Naive thymus-derived CD4-positive, alpha-beta T cell (primary cell): ENCODE data around the gene POC1A. TPM values are rescaled to one million over a fixed set of nuclear protein-coding genes. Genes with fewer than 3 reads are reported as not detected.

Experiments
- ATAC-seq: fragments of 150-1000 bp; cut with Tn5 transposase; 2 replicates; pipeline ENCODE4 v1.10.0; 2021; ENCODE audit warnings: mild to moderate bottlenecking, moderate library complexity
- CTCF ChIA-PET: fragments of 350-600 bp; sonication (Branson Sonifier 250); formaldehyde crosslinking; loops from one replicate; lab custom pipeline; 2021; ENCODE audit warnings: antibody characterized with exemption; lab: Charles Lee
- POLR2A ChIA-PET: fragments of 350-600 bp; sonication (Branson Sonifier 250); formaldehyde crosslinking; loops from one replicate; lab custom pipeline; 2021; ENCODE audit warnings: antibody characterized with exemption, inconsistent platforms; lab: Charles Lee
- DNase-seq, 9 donors: peaks; one replicate each; pipeline versions ENCODE4 v3.0.0 to v3.0.0-alpha.2; 2020 to 2022; ENCODE audit warnings: mixed read lengths in 1 of 9
- H3K27ac ChIP-seq: one replicate; pipeline ENCODE4 v1.7.0; 2013; ENCODE audit warnings: mild to moderate bottlenecking, low read depth, low read length, moderate library complexity
- H3K27me3 ChIP-seq, 2 donors: one replicate each; pipeline ENCODE4 v1.7.0; 2013; ENCODE audit warnings: low read length in 2 of 2, mild to moderate bottlenecking in 2 of 2, moderate library complexity in 2 of 2; ENCODE audit not compliant: control insufficient read depth in 2 of 2, insufficient read depth in 2 of 2
- H3K36me3 ChIP-seq, 3 experiments: 1 replicate in 2 of 3; 2 replicates in 1 of 3; pipeline ENCODE4 v1.7.0; 2013; ENCODE audit warnings: low read length in 3 of 3, mild to moderate bottlenecking in 3 of 3, moderate library complexity in 1 of 3; ENCODE audit not compliant: insufficient read depth in 3 of 3, control insufficient read depth in 2 of 3
- H3K4me1 ChIP-seq, 2 donors: one replicate each; pipeline ENCODE4 v1.7.0; 2013; ENCODE audit warnings: low read length in 2 of 2, mild to moderate bottlenecking in 2 of 2, moderate library complexity in 1 of 2; ENCODE audit not compliant: control insufficient read depth in 2 of 2, insufficient read depth in 2 of 2
- H3K4me3 ChIP-seq: 2 replicates; pipeline ENCODE4 v1.7.0; 2013; ENCODE audit warnings: mild to moderate bottlenecking, low read length
- H3K9me3 ChIP-seq, 3 experiments: 1 replicate in 2 of 3; 2 replicates in 1 of 3; pipeline ENCODE4 v1.7.0; 2013; ENCODE audit warnings: low read length in 3 of 3; ENCODE audit not compliant: control insufficient read depth in 2 of 3
- H3K27ac Mint-ChIP-seq, 9 donors: one replicate each; pipeline ENCODE4 v1.8.0; 2020 to 2022; ENCODE audit warnings: mixed read lengths in 9 of 9, mild to moderate bottlenecking in 8 of 9, moderate library complexity in 5 of 9, inconsistent platforms in 2 of 9
- H3K27me3 Mint-ChIP-seq, 5 donors: one replicate each; pipeline ENCODE4 v1.8.0; 2021 to 2022; ENCODE audit warnings: mixed read lengths in 5 of 5, mild to moderate bottlenecking in 1 of 5
- H3K36me3 Mint-ChIP-seq, 5 donors: one replicate each; pipeline ENCODE4 v1.8.0; 2020 to 2022; ENCODE audit warnings: mixed read lengths in 5 of 5, mild to moderate bottlenecking in 3 of 5, inconsistent platforms in 1 of 5
- H3K4me1 Mint-ChIP-seq, 7 donors: one replicate each; pipeline ENCODE4 v1.8.0; 2020 to 2022; ENCODE audit warnings: mixed read lengths in 7 of 7, mild to moderate bottlenecking in 3 of 7, inconsistent platforms in 1 of 7
- H3K4me3 Mint-ChIP-seq, 10 donors: one replicate each; pipeline ENCODE4 v1.8.0; 2020 to 2022; ENCODE audit warnings: mild to moderate bottlenecking in 10 of 10, mixed read lengths in 10 of 10, moderate library complexity in 6 of 10, inconsistent platforms in 2 of 10
- H3K9me3 Mint-ChIP-seq, 11 donors: one replicate each; pipeline ENCODE4 v1.8.0; 2020 to 2022; ENCODE audit warnings: mixed read lengths in 11 of 11, mild to moderate bottlenecking in 4 of 11, inconsistent platforms in 1 of 11, moderate library complexity in 1 of 11
- intact Hi-C, 2 donors: fragments of 100-400 bp; cut with micrococcal nuclease; formaldehyde crosslinking; loops; one replicate each; pipeline ENCODE4 v1.15.1; 2023
- polyA plus RNA-seq, 2 donors: library from polyadenylated mRNA; unstranded; fragments of 300-500 nt; fragmentation: Illumina TruSeq; gene quantifications; one replicate each; pipeline ENCODE4 v1.2.3, GENCODE V29; 2021
- total RNA-seq, 6 experiments: library from RNA in 5 of 6; stranded (reverse) in 5 of 6; gene quantifications; 1 replicate in 5 of 6; 2 replicates in 1 of 6; pipeline ENCODE4 v1.2.3 and lab custom pipeline; 2021 to 2026

The POC1A gene
- total and polyA plus RNA-seq, 7 experiments from 2014 or later: 0.58 to 19.7 (median 1.3) TPM

- H3K27ac Mint-ChIP-seq: peak overlapping the region in 8 of 9 donors; percentile 82 to 99 (median 90)
- H3K36me3 Mint-ChIP-seq: peaks cover 0 to 24% (median 5%) of the 10 kb centered on the region in 5 donors
- peaks cover 0 to 3% (median 0%) of the 10 kb centered on the region in 11 donors for H3K9me3 Mint-ChIP-seq
- H3K27me3 ChIP-seq: no peaks in the 10 kb centered on the region
- peaks cover 34 to 52% (median 40%) of the 10 kb centered on the region in 7 donors for H3K4me1 Mint-ChIP-seq
- peak overlapping the region; percentile 80 for H3K27ac ChIP-seq
- ChIA-PET CTCF (interaction anchor here (0.9 to 6.4 kb wide), 6 partner anchors 19 to 89 kb away, joined by 3 to 70 read pairs (median 6); no protein-coding TSS in a partner anchor), POLR2A (interaction anchor here (0.6 to 5.2 kb wide), 15 partner anchors 8 to 556 kb away, joined by 3 to 33 read pairs (median 4); partner anchors contain the start of genes ABHD14A, ABHD14B, ALAS1 and DCAF1)
- peaks cover 0 to 4% (median 0%) of the 10 kb centered on the region in 5 donors for H3K27me3 Mint-ChIP-seq
- peak overlapping the region; percentile 87 to 97 (median 92) for H3K4me3 Mint-ChIP-seq
- peaks cover 48 to 49% of the 10 kb centered on the region in 2 donors for H3K4me1 ChIP-seq
- ATAC-seq (no peak), DNase-seq (peak; percentile 35 to 59 (median 55))
- intact Hi-C loops: loop anchor here (2.0 to 10.0 kb wide), 20 partner anchors 89 to 1819 kb away; partner anchors contain the start of genes GNAI2 (in 2 of the 2), TEX264 (in 2 of the 2), WDR82 (in 2 of the 2) and ALAS1 (in 1 of the 2)
- H3K9me3 ChIP-seq: no peaks in the 10 kb centered on the region
- peaks cover 0 to 11% (median 5%) of the 10 kb centered on the region in 3 experiments for H3K36me3 ChIP-seq
- peak overlapping the region; percentile 77 for H3K4me3 ChIP-seq
Measured at GRCh38 chr3:52055537-52056351, 98.5 kb downstream of the POC1A start.

GRCh38 chr3:52054661-52055511 lies 99.3 kb downstream of the POC1A start:
- Histone ChIP-seq H3K4me3 (peak overlapping the region; percentile 77), H3K9me3 (no peaks in the 10 kb centered on the region), H3K36me3 (peaks cover 3 to 19% (median 9%) of the 10 kb centered on the region in 3 experiments), H3K27ac (peak overlapping the region; percentile 80), H3K4me1 (peaks cover 57% of the 10 kb centered on the region in 2 donors), H3K27me3 (no peaks in the 10 kb centered on the region)
- intact Hi-C loops: loop anchor here (5.0 to 10.0 kb wide), 10 partner anchors 67 to 1818 kb away; partner anchors contain the start of genes ALAS1 (in 1 of the 2), CISH (in 1 of the 2), GLT8D1 (in 1 of the 2) and GNAI2 (in 1 of the 2)
- ChIA-PET POLR2A (interaction anchor here (0.9 to 5.2 kb wide), 8 partner anchors 11 to 555 kb away, joined by 3 to 33 read pairs (median 5); partner anchors contain the start of genes DCAF1, PARP3 and RPL29), CTCF (interaction anchor here (0.5 to 6.4 kb wide), 9 partner anchors 10 to 113 kb away, joined by 3 to 70 read pairs (median 4); partner anchors contain the start of genes PARP3 and RRP9)
- Mint-ChIP-seq H3K27ac (peak overlapping the region; percentile 65 to 99 (median 93)), H3K4me3 (peak overlapping the region; percentile 87 to 97 (median 92)), H3K36me3 (peaks cover 0 to 24% (median 5%) of the 10 kb centered on the region in 5 donors), H3K4me1 (peaks cover 38 to 60% (median 45%) of the 10 kb centered on the region in 7 donors), H3K27me3 (peaks cover 0 to 4% (median 0%) of the 10 kb centered on the region in 5 donors), H3K9me3 (peaks cover 0 to 3% (median 0%) of the 10 kb centered on the region in 11 donors)
- ATAC-seq (no peak), DNase-seq (peak in 4 of 9 donors; percentile 17 to 42 (median 20))

GRCh38 chr3:52053307-52054304 lies 100.6 kb downstream of the POC1A start:
- DNase-seq: peak in 7 of 9 donors; percentile 24 to 41 (median 31)
- peaks cover 0 to 4% (median 0%) of the 10 kb centered on the region in 5 donors for H3K27me3 Mint-ChIP-seq
- POLR2A ChIA-PET: interaction anchor here (0.6 to 5.2 kb wide), 15 partner anchors 10 to 188 kb away, joined by 3 to 33 read pairs (median 4); partner anchors contain the start of genes ABHD14B, PARP3 and RPL29
- H3K4me3 ChIP-seq: peak overlapping the region; percentile 77
- peak overlapping the region; percentile 87 to 97 (median 92) for H3K4me3 Mint-ChIP-seq
- peak overlapping the region; percentile 90 to 99 (median 93) for H3K27ac Mint-ChIP-seq
- H3K4me1 ChIP-seq: peaks cover 67% of the 10 kb centered on the region in 2 donors
- H3K36me3 ChIP-seq: peaks cover 13 to 32% (median 14%) of the 10 kb centered on the region in 3 experiments
- H3K9me3 ChIP-seq: no peaks in the 10 kb centered on the region
- H3K36me3 Mint-ChIP-seq: peaks cover 0 to 30% (median 15%) of the 10 kb centered on the region in 5 donors
- CTCF ChIA-PET: interaction anchor here (0.5 to 6.4 kb wide), 11 partner anchors 9 to 111 kb away, joined by 3 to 70 read pairs (median 5); partner anchors contain the start of genes PARP3 and RRP9
- H3K27ac ChIP-seq: peak overlapping the region; percentile 80
- no peaks in the 10 kb centered on the region for H3K27me3 ChIP-seq
- H3K9me3 Mint-ChIP-seq: peaks cover 0 to 3% (median 0%) of the 10 kb centered on the region in 11 donors
- peaks cover 43 to 73% (median 51%) of the 10 kb centered on the region in 7 donors for H3K4me1 Mint-ChIP-seq
- ATAC-seq: no peak
- intact Hi-C loops: loop anchor here (2.0 to 10.0 kb wide), 6 partner anchors 17 to 1759 kb away; partner anchors contain the start of genes CISH (in 1 of the 2), GLT8D1 (in 1 of the 2), HYAL3 (in 1 of the 2) and IFRD2 (in 1 of the 2)

GRCh38 chr3:52052831-52053306 lies 101.4 kb downstream of the POC1A start:
- peaks cover 65 to 72% of the 10 kb centered on the region in 2 donors for H3K4me1 ChIP-seq
- peak overlapping the region; percentile 77 for H3K4me3 ChIP-seq
- H3K27ac ChIP-seq: peak overlapping the region; percentile 80
- Mint-ChIP-seq H3K4me1 (peaks cover 48 to 76% (median 56%) of the 10 kb centered on the region in 7 donors), H3K9me3 (peaks cover 0 to 3% (median 0%) of the 10 kb centered on the region in 11 donors), H3K4me3 (peak overlapping the region; percentile 87 to 97 (median 92)), H3K36me3 (peaks cover 0 to 30% (median 15%) of the 10 kb centered on the region in 5 donors), H3K27ac (peak overlapping the region; percentile 90 to 99 (median 92)), H3K27me3 (peaks cover 0 to 4% (median 0%) of the 10 kb centered on the region in 5 donors)
- H3K9me3 ChIP-seq: no peaks in the 10 kb centered on the region
- intact Hi-C loops: loop anchor here (2.0 to 10.0 kb wide), 6 partner anchors 16 to 1758 kb away; partner anchors contain the start of genes CISH (in 1 of the 2), GLT8D1 (in 1 of the 2), HYAL3 (in 1 of the 2) and IFRD2 (in 1 of the 2)
- CTCF ChIA-PET: interaction anchor here (0.8 to 6.4 kb wide), 11 partner anchors 12 to 395 kb away, joined by 3 to 70 read pairs (median 5); partner anchors contain the start of genes PARP3 and RRP9
- ATAC-seq (no peak), DNase-seq (peak in 6 of 9 donors; percentile 20 to 65 (median 28))
- H3K27me3 ChIP-seq: no peaks in the 10 kb centered on the region
- POLR2A ChIA-PET: interaction anchor here (0.8 to 5.2 kb wide), 8 partner anchors 9 to 169 kb away, joined by 3 to 33 read pairs (median 6); partner anchors contain the start of genes ABHD14B and RPL29
- H3K36me3 ChIP-seq: peaks cover 14 to 38% (median 16%) of the 10 kb centered on the region in 3 experiments
